HCT116 (cell line): Measurements from ENCODE around the gene SHISAL1. TPM values are rescaled to one million over a fixed set of nuclear protein-coding genes. Genes with fewer than 3 reads are reported as not detected.

Source experiments
- ATAC-seq: fragments of 200-7000 bp; cut with Tn5 transposase; 2 replicates; pipeline ENCODE4 v1.9.1; 2020; ENCODE audit warnings: mild to moderate bottlenecking, moderate library complexity
- BruUV-seq: library from RNA; stranded (reverse); fragments of 400-500 nt; replicated peaks from 2 replicates; lab custom pipeline; 2021; lab: Mats Ljungman, UMichigan
- CTCF ChIA-PET: fragments of 300-600 bp; sonication (Branson Sonifier 250); formaldehyde crosslinking; loops from one replicate; lab custom pipeline; 2021; ENCODE audit warnings: antibody characterized with exemption; lab: Charles Lee
- POLR2A ChIA-PET: fragments of 300-600, 350-600 bp; sonication (Branson Sonifier 250); formaldehyde crosslinking; loops from one replicate; lab custom pipeline; 2021; ENCODE audit warnings: antibody characterized with exemption; lab: Charles Lee
- RAD21 ChIA-PET, 2 experiments: fragments of 300-600 bp; sonication (Branson Sonifier 250); formaldehyde crosslinking; loops; one replicate each; lab custom pipeline; 2023; ENCODE audit warnings: low total read pairs in 2 of 2; ENCODE audit not compliant: uncharacterized antibody in 2 of 2, unreplicated experiment in 2 of 2, low non-redundant PET in 1 of 2; lab: Charles Lee
- DNase-seq: peaks from one replicate; pipeline ENCODE4 v3.0.0-alpha.2; 2010; ENCODE audit warnings: low read depth, low spot score
- H2AFZ ChIP-seq: fragments of 200-600 bp; shearing (Covaris generic), sonication (generic); 2 replicates; pipeline ENCODE4 v1.6.1; 2017; ENCODE audit warnings: low read depth, mixed run types, mixed read lengths, antibody characterized with exemption, low read length; ENCODE audit not compliant: poor library complexity, severe bottlenecking
- H3K27ac ChIP-seq: 2 replicates; pipeline ENCODE4 v1.5.1; 2012; ENCODE audit warnings: low read depth, low read length
- H3K27me3 ChIP-seq: fragments of 200-600 bp; sonication (generic); 2 replicates; pipeline ENCODE4 v1.6.1; 2016; ENCODE audit warnings: mixed run types, low read length, mixed read lengths; ENCODE audit not compliant: insufficient read depth
- H3K36me3 ChIP-seq, 2 experiments: fragments of 200-500 bp in 1 of 2; fragments of 200-600 bp in 1 of 2; sonication (Bioruptor generic) in 1 of 2; sonication (generic) in 1 of 2; 2 replicates each; pipeline versions ENCODE4 v1.5.1 to v1.6.1; 2014 to 2016; ENCODE audit warnings: low read length in 2 of 2, inconsistent platforms in 1 of 2, mixed read lengths in 1 of 2, mixed run types in 1 of 2; ENCODE audit not compliant: insufficient read depth in 2 of 2, control insufficient read depth in 1 of 2
- H3K4me1 ChIP-seq, 2 experiments: fragments of 200-600 bp in 1 of 2; sonication (generic) in 1 of 2; 2 replicates each; pipeline versions ENCODE4 v1.5.1 to v1.6.1; 2012 to 2017; ENCODE audit warnings: low read length in 2 of 2, inconsistent platforms in 1 of 2, mild to moderate bottlenecking in 1 of 2, mixed read lengths in 1 of 2, mixed run types in 1 of 2, moderate library complexity in 1 of 2; ENCODE audit not compliant: insufficient read depth in 2 of 2, control insufficient read depth in 1 of 2
- H3K4me2 ChIP-seq: fragments of 200-600 bp; sonication (generic); 2 replicates; pipeline ENCODE4 v1.6.1; 2017; ENCODE audit warnings: mixed run types, low read length, mixed read lengths
- H3K4me3 ChIP-seq, 2 experiments: fragments of 200-600 bp in 1 of 2; sonication (generic) in 1 of 2; replicated peaks in 1 of 2; 2 replicates each; pipeline ENCODE4 v1.5.1; 2011 to 2016; ENCODE audit warnings: low read length in 2 of 2, control low read depth in 1 of 2, low read depth in 1 of 2, mild to moderate bottlenecking in 1 of 2, mixed read lengths in 1 of 2, mixed run types in 1 of 2
- H3K79me2 ChIP-seq: fragments of 200-600 bp; sonication (generic); 2 replicates; pipeline ENCODE4 v1.6.1; 2017; ENCODE audit warnings: mild to moderate bottlenecking, mixed run types, low read length, moderate library complexity, mixed read lengths; ENCODE audit not compliant: insufficient read depth
- H3K9ac ChIP-seq: fragments of 200-600 bp; sonication (generic); 2 replicates; pipeline ENCODE4 v1.6.1; 2016; ENCODE audit warnings: low read length, mixed read lengths
- H3K9me2 ChIP-seq: fragments of 200-600 bp; sonication (generic), shearing (Covaris generic); 2 replicates; pipeline ENCODE4 v1.6.1; 2017; ENCODE audit warnings: mixed run types, mild to moderate bottlenecking, moderate library complexity; ENCODE audit not compliant: insufficient read depth
- H3K9me3 ChIP-seq, 2 experiments: fragments of 200-500 bp in 1 of 2; fragments of 200-600 bp in 1 of 2; sonication (Bioruptor generic) in 1 of 2; sonication (generic) in 1 of 2; 2 replicates each; pipeline ENCODE4 v1.6.1; 2014 to 2017; ENCODE audit warnings: low read length in 2 of 2, mixed read lengths in 2 of 2, inconsistent platforms in 1 of 2, low read depth in 1 of 2, mild to moderate bottlenecking in 1 of 2, mixed run types in 1 of 2, moderate library complexity in 1 of 2; ENCODE audit not compliant: control insufficient read depth in 1 of 2, insufficient read depth in 1 of 2
- H4K20me1 ChIP-seq: fragments of 200-600 bp; sonication (generic), shearing (Covaris generic); 2 replicates; pipeline ENCODE4 v1.6.1; 2017; ENCODE audit warnings: mixed run types, mild to moderate bottlenecking, moderate library complexity; ENCODE audit not compliant: insufficient read depth
- CBX3 ChIP-seq: IDR thresholded peaks from 2 replicates; pipeline ENCODE4 v1.6.1; 2012; ENCODE audit warnings: low read depth
- CEBPB ChIP-seq: IDR thresholded peaks from 2 replicates; pipeline ENCODE4 v1.6.1; 2012; ENCODE audit warnings: low read depth
- EGR1 ChIP-seq: IDR thresholded peaks from 2 replicates; pipeline ENCODE4 v1.6.1; 2012; ENCODE audit warnings: low read depth
- EZH2 ChIP-seq: fragments of 200-600 bp; sonication (generic); IDR thresholded peaks from 2 replicates; pipeline ENCODE4 v1.6.1; 2017; ENCODE audit warnings: antibody characterized with exemption, mixed run types
- EZH2phosphoT487 ChIP-seq: fragments of 200-600 bp; IDR thresholded peaks from 2 replicates; pipeline ENCODE4 v1.6.1; 2018; ENCODE audit warnings: antibody characterized with exemption, borderline replicate concordance
- POLR2A ChIP-seq: IDR thresholded peaks from 2 replicates; pipeline ENCODE4 v1.7.0; 2011; ENCODE audit warnings: borderline replicate concordance; ENCODE audit not compliant: insufficient read depth, insufficient read length; ENCODE audit errors: extremely low read depth
- POLR2AphosphoS5 ChIP-seq: IDR thresholded peaks from 2 replicates; pipeline ENCODE4 v1.6.1; 2011; ENCODE audit warnings: mild to moderate bottlenecking, low read depth, low read length, moderate library complexity
- RAD21 ChIP-seq: IDR thresholded peaks from 2 replicates; pipeline ENCODE4 v1.6.1; 2012; ENCODE audit warnings: low read depth, mild to moderate bottlenecking
- SP1 ChIP-seq: IDR thresholded peaks from 2 replicates; pipeline ENCODE4 v1.6.1; 2012; ENCODE audit warnings: low read depth
- YY1 ChIP-seq: IDR thresholded peaks from 2 replicates; pipeline ENCODE4 v1.6.1; 2011; ENCODE audit warnings: low read length, low read depth, moderate library complexity, mild to moderate bottlenecking; ENCODE audit not compliant: insufficient replicate concordance; ENCODE audit errors: extremely low read depth
- ZNF274 ChIP-seq: fragments of 200-500 bp; sonication (Bioruptor generic); IDR thresholded peaks from 2 replicates; pipeline ENCODE4 v1.6.1; 2014; ENCODE audit warnings: mild to moderate bottlenecking, low read depth, low read length, inconsistent platforms
- intact Hi-C: fragments of 100-400 bp; cut with micrococcal nuclease; formaldehyde crosslinking; loops from 2 replicates; pipeline ENCODE4 v1.10.0; 2022
- total RNA-seq: library from RNA; stranded (reverse); gene quantifications from one replicate; pipeline ENCODE4 v1.2.1, GENCODE V29; 2021; ENCODE audit not compliant: unreplicated experiment
- TF ChIP-seq, protein P1 (sequence below): IDR thresholded peaks from 2 replicates; pipeline ENCODE4 v1.6.1; 2012
- TF ChIP-seq, protein P2 (sequence below): IDR thresholded peaks from 2 replicates; pipeline ENCODE4 v1.6.1; 2012; ENCODE audit warnings: low read depth

SHISAL1 gene
- total RNA-seq, 1 experiment from 2014 or later = not detected

GRCh38 chr22:44259366-44260215 lies 53.2 kb downstream of the SHISAL1 start:
- Histone ChIP-seq H3K9me2 (no peaks in the 10 kb centered on the region), H4K20me1 (no peaks in the 10 kb centered on the region), H3K79me2 (no peaks in the 10 kb centered on the region), H3K9me3 (no peaks in the 10 kb centered on the region), H3K27me3 (peaks cover 3% of the 10 kb centered on the region; the same call in 1 of the 2 replicates), H3K9ac (no peak overlapping the region), H3K4me2 (no peak overlapping the region), H3K4me3 (no peak overlapping the region), H3K36me3 (no peaks in the 10 kb centered on the region), H3K27ac (no peak overlapping the region), H3K4me1 (no peaks in the 10 kb centered on the region), H2AFZ (no peak overlapping the region)
- ChIA-PET POLR2A (no interaction called here), RAD21 (no interaction called here), CTCF (no interaction called here)
- no peak for TF ChIP-seq EZH2phosphoT487
- no peak for TF ChIP-seq ZNF274
- no peak for TF ChIP-seq YY1
- no peak for TF ChIP-seq CEBPB
- no peak for TF ChIP-seq POLR2A
- no peak for DNase-seq
- intact Hi-C loops = no loop called here
- BruUV-seq = no TSS peak
- ATAC-seq = no peak

DNA sequence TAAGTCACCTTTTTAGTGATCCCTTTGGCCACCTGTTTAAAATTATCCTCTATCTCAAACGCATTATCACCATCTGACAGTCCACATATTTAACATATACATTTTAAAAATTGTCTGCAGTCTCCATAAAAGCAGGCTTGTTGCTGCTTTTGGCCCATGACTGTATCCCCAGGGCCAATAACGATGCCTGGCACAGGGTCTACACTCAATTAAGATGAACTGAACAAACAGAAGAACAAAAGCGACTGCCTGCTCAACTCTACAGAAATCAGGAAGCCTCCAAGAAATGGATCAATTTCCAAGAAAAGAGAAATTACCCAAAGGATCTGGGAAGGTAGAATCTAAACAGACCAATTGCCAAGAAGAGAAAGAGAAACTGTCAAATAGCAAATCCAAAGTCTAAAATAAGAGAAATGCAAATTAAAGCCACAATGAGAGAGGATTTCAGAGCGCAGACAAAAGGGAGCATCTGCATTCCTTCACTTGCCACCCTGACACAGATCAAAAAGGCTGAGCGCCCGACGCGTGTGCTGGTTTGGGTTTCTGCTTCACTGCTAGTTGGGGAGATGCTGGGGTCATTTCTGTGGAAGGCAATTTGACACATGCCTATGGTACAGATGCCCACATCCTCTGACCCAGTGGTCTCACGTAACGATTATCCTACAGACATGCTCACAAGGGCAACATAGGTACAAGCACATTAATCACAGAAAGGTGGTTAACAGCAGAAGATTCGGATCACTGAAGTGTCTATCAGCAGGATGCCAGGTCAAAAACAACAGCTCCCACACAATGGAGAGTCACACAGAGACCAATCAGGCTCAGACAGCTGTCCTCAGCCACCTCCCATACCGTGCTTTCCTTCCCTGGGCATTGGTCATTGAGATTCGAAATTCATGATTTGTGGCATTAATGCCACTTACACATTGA lies 55.9 kb downstream of the SHISAL1 start:
- TF ChIP-seq CBX3 (no peak), SP1 (no peak), POLR2AphosphoS5 (no peak), EGR1 (no peak), YY1 (no peak), EZH2 (no peak), RAD21 (no peak), CEBPB (no peak)
- TF ChIP-seq, protein P1, sequence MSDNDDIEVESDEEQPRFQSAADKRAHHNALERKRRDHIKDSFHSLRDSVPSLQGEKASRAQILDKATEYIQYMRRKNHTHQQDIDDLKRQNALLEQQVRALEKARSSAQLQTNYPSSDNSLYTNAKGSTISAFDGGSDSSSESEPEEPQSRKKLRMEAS = no peak
- TF ChIP-seq, protein P2, sequence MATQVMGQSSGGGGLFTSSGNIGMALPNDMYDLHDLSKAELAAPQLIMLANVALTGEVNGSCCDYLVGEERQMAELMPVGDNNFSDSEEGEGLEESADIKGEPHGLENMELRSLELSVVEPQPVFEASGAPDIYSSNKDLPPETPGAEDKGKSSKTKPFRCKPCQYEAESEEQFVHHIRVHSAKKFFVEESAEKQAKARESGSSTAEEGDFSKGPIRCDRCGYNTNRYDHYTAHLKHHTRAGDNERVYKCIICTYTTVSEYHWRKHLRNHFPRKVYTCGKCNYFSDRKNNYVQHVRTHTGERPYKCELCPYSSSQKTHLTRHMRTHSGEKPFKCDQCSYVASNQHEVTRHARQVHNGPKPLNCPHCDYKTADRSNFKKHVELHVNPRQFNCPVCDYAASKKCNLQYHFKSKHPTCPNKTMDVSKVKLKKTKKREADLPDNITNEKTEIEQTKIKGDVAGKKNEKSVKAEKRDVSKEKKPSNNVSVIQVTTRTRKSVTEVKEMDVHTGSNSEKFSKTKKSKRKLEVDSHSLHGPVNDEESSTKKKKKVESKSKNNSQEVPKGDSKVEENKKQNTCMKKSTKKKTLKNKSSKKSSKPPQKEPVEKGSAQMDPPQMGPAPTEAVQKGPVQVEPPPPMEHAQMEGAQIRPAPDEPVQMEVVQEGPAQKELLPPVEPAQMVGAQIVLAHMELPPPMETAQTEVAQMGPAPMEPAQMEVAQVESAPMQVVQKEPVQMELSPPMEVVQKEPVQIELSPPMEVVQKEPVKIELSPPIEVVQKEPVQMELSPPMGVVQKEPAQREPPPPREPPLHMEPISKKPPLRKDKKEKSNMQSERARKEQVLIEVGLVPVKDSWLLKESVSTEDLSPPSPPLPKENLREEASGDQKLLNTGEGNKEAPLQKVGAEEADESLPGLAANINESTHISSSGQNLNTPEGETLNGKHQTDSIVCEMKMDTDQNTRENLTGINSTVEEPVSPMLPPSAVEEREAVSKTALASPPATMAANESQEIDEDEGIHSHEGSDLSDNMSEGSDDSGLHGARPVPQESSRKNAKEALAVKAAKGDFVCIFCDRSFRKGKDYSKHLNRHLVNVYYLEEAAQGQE = no peak
- TF ChIP-seq, all 23 proteins: peak for 0
- no peak overlapping the region for H2AFZ ChIP-seq
- BruUV-seq = no TSS peak
- H3K9me2 ChIP-seq = no peaks in the 10 kb centered on the region
- ChIA-PET CTCF (no interaction called here), POLR2A (no interaction called here), RAD21 (no interaction called here)
- H3K27me3 ChIP-seq = peaks cover 3% of the 10 kb centered on the region; the same call in 1 of the 2 replicates
- H3K36me3 ChIP-seq = no peaks in the 10 kb centered on the region
- no peaks in the 10 kb centered on the region for H3K79me2 ChIP-seq
- no peaks in the 10 kb centered on the region for H4K20me1 ChIP-seq
- no peaks in the 10 kb centered on the region for H3K4me1 ChIP-seq
- intact Hi-C loops = no loop called here
- no peak overlapping the region for H3K4me2 ChIP-seq
- no peak overlapping the region for H3K4me3 ChIP-seq
- H3K9me3 ChIP-seq = no peaks in the 10 kb centered on the region
- no peak overlapping the region for H3K9ac ChIP-seq
- H3K27ac ChIP-seq = no peak overlapping the region
- DNase-seq = no peak
- ATAC-seq = no peak
